Epithelial cell of proximal tubule (primary cell): ENCODE results near the gene CST3. TPM values are rescaled to one million over a fixed set of nuclear protein-coding genes. Genes with fewer than 3 reads are reported as not detected.
"Not testable (repeated sequence)": the region's sequence is repeated elsewhere in the genome, so short reads cannot be mapped to it uniquely, and the experiment has no call there.

Experiments used
- DNase-seq: peaks from one replicate; pipeline ENCODE4 v3.0.0-alpha.2; 2011; ENCODE audit warnings: low read depth
- H3K4me3 ChIP-seq: 2 replicates; pipeline ENCODE4 v1.5.1; 2011; ENCODE audit warnings: low read depth, mild to moderate bottlenecking, low read length
- CTCF ChIP-seq: conservative IDR thresholded peaks from 2 replicates; pipeline ENCODE4 v1.5.1; 2012; ENCODE audit warnings: low read depth, mild to moderate bottlenecking, low read length
- total RNA-seq: library from RNA; depleted of rRNA; stranded (reverse); fragments of >200 nt; gene quantifications from 2 replicates; pipeline ENCODE4 v1.2.3, GENCODE V29; 2015

The CST3 gene
- total RNA-seq, 1 donor from 2014 or later = 347 TPM

- H3K4me3 ChIP-seq = no peak overlapping the region
- no peak for TF ChIP-seq CTCF
- no peak for DNase-seq
These were observed 554 bp upstream of the CST3 start for GRCh38 chr20:23638309-23638708.

GRCh38 chr20:23636908-23637281 is 860 bp downstream of the CST3 start:
- peak overlapping the region; percentile 74 for H3K4me3 ChIP-seq
- no peak for DNase-seq
- no peak for TF ChIP-seq CTCF

- DNase-seq = no peak
- TF ChIP-seq CTCF = no peak
- peak overlapping the region; percentile 74 for H3K4me3 ChIP-seq
These were observed 1.4 kb downstream of the CST3 start for GRCh38 chr20:23636182-23636907.

- not testable (repeated sequence) for DNase-seq
- peak overlapping the region; percentile 74 for H3K4me3 ChIP-seq
These were observed 2.0 kb downstream of the CST3 start for GRCh38 chr20:23635768-23636090.

- no peak for TF ChIP-seq CTCF
- H3K4me3 ChIP-seq = peak overlapping the region; percentile 12
- DNase-seq = no peak
These were observed 2.6 kb downstream of the CST3 start for GRCh38 chr20:23634985-23635767.

GRCh38 chr20:23634044-23634801 is 3.5 kb downstream of the CST3 start:
- no peak overlapping the region for H3K4me3 ChIP-seq
- TF ChIP-seq CTCF = no peak
- DNase-seq = no peak

- DNase-seq = no peak
- H3K4me3 ChIP-seq = no peak overlapping the region
- no peak for TF ChIP-seq CTCF
These were observed 4.8 kb downstream of the CST3 start for GRCh38 chr20:23632711-23633573.
